PC-9 (cell line): ENCODE results near the gene XIRP1. TPM values are rescaled to one million over a fixed set of nuclear protein-coding genes. Genes with fewer than 3 reads are reported as not detected.
"Not testable (repeated sequence)": the region's sequence is repeated elsewhere in the genome, so short reads cannot be mapped to it uniquely, and the experiment has no call there.

Experiments used
- BruUV-seq: library from RNA; stranded (reverse); fragments of 400-500 nt; replicated peaks from 2 replicates; lab custom pipeline; 2021; lab: Mats Ljungman, UMichigan
- CTCF ChIA-PET: fragments of 300-600 bp; sonication (Branson Sonifier 250); formaldehyde crosslinking; loops from one replicate; lab custom pipeline; 2022; ENCODE audit warnings: antibody characterized with exemption; lab: Charles Lee
- POLR2A ChIA-PET: fragments of 300-600 bp; sonication (Branson Sonifier 250); formaldehyde crosslinking; loops from one replicate; lab custom pipeline; 2022; ENCODE audit warnings: antibody characterized with exemption; ENCODE audit not compliant: unreplicated experiment; lab: Charles Lee
- DNase-seq, 2 experiments: peaks; one replicate each; pipeline versions ENCODE4 v3.0.0 to v3.0.0-alpha.2; 2015 to 2022; ENCODE audit warnings: mixed read lengths in 1 of 2
- H2AFZ ChIP-seq: fragments of 200-600 bp; sonication (generic); 2 replicates; pipeline ENCODE4 v1.8.1; 2017; ENCODE audit warnings: antibody characterized with exemption
- H3F3A ChIP-seq: fragments of 200-600 bp; sonication (generic); 2 replicates; pipeline ENCODE4 v1.8.1; 2017; ENCODE audit warnings: antibody characterized with exemption, mild to moderate bottlenecking, low read depth; ENCODE audit not compliant: insufficient read depth
- H3K27ac ChIP-seq: fragments of 200-600 bp; sonication (generic); 2 replicates; pipeline ENCODE4 v1.6.1; 2016; ENCODE audit warnings: mixed run types
- H3K27me3 ChIP-seq: fragments of 200-600 bp; sonication (generic); 2 replicates; pipeline ENCODE4 v1.6.1; 2016; ENCODE audit warnings: low read depth, mixed run types; ENCODE audit not compliant: insufficient read depth
- H3K36me3 ChIP-seq: fragments of 200-600 bp; sonication (generic); 2 replicates; pipeline ENCODE4 v1.6.1; 2016; ENCODE audit warnings: low read depth, mixed run types
- H3K4me1 ChIP-seq: fragments of 200-600 bp; sonication (generic); replicated peaks from 2 replicates; pipeline ENCODE4 v1.6.1; 2016; ENCODE audit warnings: mixed run types; ENCODE audit not compliant: insufficient read depth
- H3K4me2 ChIP-seq: fragments of 200-600 bp; sonication (generic); 2 replicates; pipeline ENCODE4 v1.6.1; 2017; ENCODE audit warnings: mixed run types
- H3K4me3 ChIP-seq: fragments of 200-600 bp; sonication (generic); 2 replicates; pipeline ENCODE4 v1.6.1; 2016; ENCODE audit warnings: mixed run types
- H3K79me2 ChIP-seq: fragments of 200-600 bp; sonication (generic); 2 replicates; pipeline ENCODE4 v1.6.1; 2017; ENCODE audit warnings: low read depth, mixed run types
- H3K9me2 ChIP-seq: fragments of 200-600 bp; sonication (generic); 2 replicates; pipeline ENCODE4 v1.8.1; 2017; ENCODE audit warnings: mild to moderate bottlenecking; ENCODE audit not compliant: insufficient read depth
- H3K9me3 ChIP-seq: fragments of 200-600 bp; sonication (generic); 2 replicates; pipeline ENCODE4 v1.8.1; 2016; ENCODE audit warnings: low read depth; ENCODE audit not compliant: insufficient read depth
- H4K20me1 ChIP-seq: fragments of 200-600 bp; sonication (generic); 2 replicates; pipeline ENCODE4 v1.8.1; 2017; ENCODE audit not compliant: insufficient read depth
- EZH2 ChIP-seq: fragments of 200-600 bp; sonication (generic); IDR thresholded peaks from 2 replicates; pipeline ENCODE4 v1.8.0; 2017; ENCODE audit warnings: antibody characterized with exemption, low read depth
- intact Hi-C: fragments of 100-400 bp; cut with micrococcal nuclease; formaldehyde crosslinking; loops from one replicate; pipeline ENCODE4 v1.10.0; 2022; ENCODE audit not compliant: unreplicated experiment
- total RNA-seq: library from RNA; stranded (reverse); gene quantifications from 2 replicates; pipeline ENCODE4 v1.2.3, GENCODE V29; 2021
- TF ChIP-seq, protein P1 (sequence below): fragments of 200-600 bp; sonication (generic); conservative IDR thresholded peaks from 2 replicates; pipeline ENCODE4 v1.6.1; 2017; ENCODE audit warnings: mixed run types, antibody characterized with exemption, mild to moderate bottlenecking, moderate library complexity

Gene XIRP1
- total RNA-seq, 1 experiment from 2014 or later: not detected

DNA sequence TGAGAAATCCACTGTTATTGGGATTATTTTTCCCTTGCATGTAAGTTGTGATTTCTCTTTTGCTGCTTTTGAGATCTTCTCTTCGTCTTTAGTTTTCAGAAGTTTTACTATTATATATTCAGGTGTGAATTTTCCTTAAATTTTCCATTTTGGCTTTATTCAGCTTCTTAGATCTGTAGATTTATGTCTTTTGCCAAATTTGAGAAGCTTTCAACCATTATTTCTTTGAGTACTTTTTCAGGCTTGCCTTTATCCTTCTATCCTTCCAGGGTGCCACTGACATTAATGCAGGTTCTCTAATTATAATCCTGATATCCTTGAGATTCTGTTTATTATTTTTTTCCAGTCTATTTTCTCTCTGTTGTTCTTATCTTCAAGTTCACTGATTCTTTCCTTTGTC, 38.1 kb upstream of the XIRP1 start:
- no peaks in the 10 kb centered on the region for H3K9me3 ChIP-seq
- H3K27ac ChIP-seq: no peak overlapping the region
- H3K4me2 ChIP-seq: no peak overlapping the region
- POLR2A ChIA-PET: no interaction called here
- H3K9me2 ChIP-seq: no peaks in the 10 kb centered on the region
- H3F3A ChIP-seq: no peaks in the 10 kb centered on the region
- no peaks in the 10 kb centered on the region for H3K36me3 ChIP-seq
- no peak overlapping the region for H3K4me3 ChIP-seq
- intact Hi-C loops: no loop called here
- no peak for DNase-seq
- H3K4me1 ChIP-seq: no peaks in the 10 kb centered on the region
- H3K27me3 ChIP-seq: peaks cover 54% of the 10 kb centered on the region
- H2AFZ ChIP-seq: no peak overlapping the region
- CTCF ChIA-PET: no interaction called here
- no peaks in the 10 kb centered on the region for H4K20me1 ChIP-seq
- H3K79me2 ChIP-seq: no peaks in the 10 kb centered on the region
- TF ChIP-seq, protein P1, sequence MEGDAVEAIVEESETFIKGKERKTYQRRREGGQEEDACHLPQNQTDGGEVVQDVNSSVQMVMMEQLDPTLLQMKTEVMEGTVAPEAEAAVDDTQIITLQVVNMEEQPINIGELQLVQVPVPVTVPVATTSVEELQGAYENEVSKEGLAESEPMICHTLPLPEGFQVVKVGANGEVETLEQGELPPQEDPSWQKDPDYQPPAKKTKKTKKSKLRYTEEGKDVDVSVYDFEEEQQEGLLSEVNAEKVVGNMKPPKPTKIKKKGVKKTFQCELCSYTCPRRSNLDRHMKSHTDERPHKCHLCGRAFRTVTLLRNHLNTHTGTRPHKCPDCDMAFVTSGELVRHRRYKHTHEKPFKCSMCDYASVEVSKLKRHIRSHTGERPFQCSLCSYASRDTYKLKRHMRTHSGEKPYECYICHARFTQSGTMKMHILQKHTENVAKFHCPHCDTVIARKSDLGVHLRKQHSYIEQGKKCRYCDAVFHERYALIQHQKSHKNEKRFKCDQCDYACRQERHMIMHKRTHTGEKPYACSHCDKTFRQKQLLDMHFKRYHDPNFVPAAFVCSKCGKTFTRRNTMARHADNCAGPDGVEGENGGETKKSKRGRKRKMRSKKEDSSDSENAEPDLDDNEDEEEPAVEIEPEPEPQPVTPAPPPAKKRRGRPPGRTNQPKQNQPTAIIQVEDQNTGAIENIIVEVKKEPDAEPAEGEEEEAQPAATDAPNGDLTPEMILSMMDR: no peak
- TF ChIP-seq EZH2: no peak
- BruUV-seq: no TSS peak

DNA sequence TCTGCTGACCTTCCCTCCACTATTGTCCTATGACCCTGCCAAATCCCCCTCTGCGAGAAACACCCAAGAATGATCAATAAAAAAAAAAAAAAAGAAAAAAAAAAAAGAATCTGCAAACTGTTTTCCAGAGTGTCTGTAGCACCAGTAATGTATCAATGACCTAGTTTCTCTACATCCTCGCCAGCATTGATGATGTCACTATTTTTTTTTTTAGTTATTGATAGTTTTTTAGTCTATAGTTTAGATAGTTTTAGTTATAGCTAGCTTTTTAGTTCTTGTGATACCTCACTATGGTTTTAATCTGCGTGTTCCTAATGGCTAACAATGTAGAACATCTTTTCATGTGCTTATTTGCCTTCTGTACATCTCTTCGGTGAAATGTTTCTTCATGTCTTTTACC, 36.1 kb upstream of the XIRP1 start:
- Histone ChIP-seq H3K4me1 (no peaks in the 10 kb centered on the region), H3K27me3 (peaks cover 41% of the 10 kb centered on the region), H3F3A (no peaks in the 10 kb centered on the region), H4K20me1 (no peaks in the 10 kb centered on the region), H3K4me3 (no peak overlapping the region), H3K27ac (no peak overlapping the region), H3K9me3 (no peaks in the 10 kb centered on the region), H3K79me2 (no peaks in the 10 kb centered on the region), H3K4me2 (no peak overlapping the region), H3K9me2 (no peaks in the 10 kb centered on the region), H2AFZ (no peak overlapping the region), H3K36me3 (no peaks in the 10 kb centered on the region)
- no peak for DNase-seq
- BruUV-seq: no TSS peak
- POLR2A ChIA-PET: interaction anchor here (0.6 kb wide), 1 partner anchor 419 kb away, joined by 4 read pairs; no protein-coding TSS in a partner anchor
- intact Hi-C loops: no loop called here
- TF ChIP-seq, protein P1: no peak
- no peak for TF ChIP-seq EZH2
- CTCF ChIA-PET: interaction anchor here (0.7 kb wide), 2 partner anchors 102 to 341 kb away, joined by 3 to 4 read pairs; no protein-coding TSS in a partner anchor

DNA sequence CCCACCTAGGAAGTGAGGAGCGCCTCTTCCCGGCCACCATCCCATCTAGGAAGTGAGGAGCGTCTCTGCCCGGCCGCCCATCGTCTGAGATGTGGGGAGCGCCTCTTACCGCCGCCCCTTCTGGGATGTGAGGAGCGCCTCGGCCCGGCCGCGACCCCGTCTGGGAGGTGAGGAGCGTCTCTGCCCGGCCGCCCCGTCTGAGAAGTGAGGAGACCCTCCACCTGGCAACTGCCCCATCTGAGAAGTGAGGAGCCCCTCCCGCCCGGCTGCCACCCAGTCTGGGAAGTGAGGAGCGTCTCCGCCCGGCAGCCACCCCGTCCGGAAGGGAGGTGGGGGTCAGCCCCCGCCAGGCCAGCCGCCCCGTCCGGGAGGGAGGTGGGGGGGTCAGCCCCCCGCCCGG, 35.2 kb upstream of the XIRP1 start:
- BruUV-seq, H3K4me3 ChIP-seq, H3K79me2 ChIP-seq, DNase-seq, H3K36me3 ChIP-seq, intact Hi-C loops, H3K4me2 ChIP-seq, H3K9me2 ChIP-seq, H2AFZ ChIP-seq, H3K4me1 ChIP-seq, H3K27ac ChIP-seq, POLR2A ChIA-PET, H4K20me1 ChIP-seq, H3K9me3 ChIP-seq, H3F3A ChIP-seq: not testable (repeated sequence)
- H3K27me3 ChIP-seq: peaks cover 35% of the 10 kb centered on the region
- CTCF ChIA-PET: interaction anchor here (0.7 kb wide), 1 partner anchor 342 kb away, joined by 4 read pairs; no protein-coding TSS in a partner anchor
